ENCODE results near the gene POLR2C. TPM values are rescaled to one million over a fixed set of nuclear protein-coding genes. Genes with fewer than 3 reads are reported as not detected.

Gene POLR2C
- total and polyA plus RNA-seq, 2 of the 13 experiments (the other 11 are each of a cell fraction or from before 2014, with no cell fraction given), result 104 to 216 TPM

DNA sequence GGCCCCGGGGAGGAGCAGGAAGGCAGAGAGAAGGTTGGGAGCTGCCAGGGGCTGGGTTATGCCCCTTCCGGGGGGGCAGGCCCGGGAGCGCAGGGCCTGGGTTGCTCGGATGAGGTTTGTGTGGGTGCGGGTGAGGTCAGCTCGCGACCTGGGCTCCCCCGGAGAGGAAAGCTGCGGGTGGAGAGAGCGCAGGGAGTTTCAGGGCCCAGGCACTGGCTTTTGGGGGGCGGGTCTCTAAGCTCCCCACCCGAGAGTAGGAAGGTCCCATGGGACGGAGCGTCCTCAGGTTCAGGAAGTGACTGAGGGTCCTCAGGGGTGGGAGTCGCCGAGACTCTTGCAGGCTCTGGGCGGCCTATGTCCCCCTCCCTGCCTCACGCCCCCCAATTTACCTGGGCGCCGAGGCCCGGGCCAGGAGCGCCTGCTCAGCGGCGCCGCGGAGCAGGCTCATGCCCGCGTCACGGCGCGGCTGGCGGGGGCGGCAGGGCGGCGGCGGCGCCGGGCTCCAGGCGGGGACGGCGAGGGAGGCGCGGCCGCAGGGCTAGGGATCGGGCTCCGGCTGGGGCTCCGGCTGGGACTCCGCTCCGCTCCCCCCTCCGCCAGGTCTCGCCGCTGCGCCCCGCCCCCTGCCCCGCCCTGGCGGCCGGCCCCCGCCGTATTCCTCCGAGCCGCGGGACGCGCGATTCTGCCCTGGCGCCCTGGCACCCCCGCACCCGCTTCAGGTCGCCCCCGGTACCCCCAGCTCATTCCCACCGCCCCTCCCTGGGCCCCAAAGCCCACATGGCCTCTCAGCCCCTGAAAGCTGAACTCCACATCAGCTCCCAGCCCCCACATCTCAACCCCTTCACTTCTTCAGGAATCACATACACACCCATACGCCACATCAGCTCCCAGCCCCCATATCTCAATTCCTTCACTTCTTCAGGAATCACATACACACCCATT lies 23.7 kb downstream of the POLR2C start, which contains the start of gene DOK4 (continued):
- TF ChIP-seq RFX1 (IDR thresholded peaks at IDR 0.05) (no peak), SMC3 (IDR thresholded peaks at IDR 0.05; ENCODE audit: low read length) (no peak), ZNF557 (CRISPR knock-in tag; IDR thresholded peaks at IDR 0.05) (no peak), SALL1 (CRISPR knock-in tag; IDR thresholded peaks at IDR 0.05) (no peak; the same call in 1 of the 2 replicates), ZFP41 (CRISPR knock-in tag; IDR thresholded peaks at IDR 0.05; ENCODE audit: borderline replicate concordance) (no peak), YY1 (IDR thresholded peaks at IDR 0.05; ENCODE audit: insufficient read depth, insufficient replicate concordance, low read depth, low read length) (peak; percentile 85), ZNF746 (CRISPR knock-in tag; IDR thresholded peaks at IDR 0.05) (0 out of 2 replicates have a peak, but pooled peaks have one; percentile 20), ZNF782 (CRISPR knock-in tag; IDR thresholded peaks at IDR 0.05; ENCODE audit: borderline replicate concordance) (0 out of 2 replicates have a peak, but pooled peaks have one; percentile 31), ZNF383 (CRISPR knock-in tag; IDR thresholded peaks at IDR 0.05; ENCODE audit: borderline replicate concordance) (no peak), ZNF292 (CRISPR knock-in tag; IDR thresholded peaks at IDR 0.05; ENCODE audit: borderline replicate concordance, low read depth) (no peak), ZBTB38 (CRISPR knock-in tag; IDR thresholded peaks at IDR 0.05) (no peak; the same call in 1 of the 2 replicates), FOXK2 (IDR thresholded peaks at IDR 0.05) (no peak), MAZ (IDR thresholded peaks at IDR 0.05; ENCODE audit: borderline replicate concordance, low read depth, low read length) (peak; percentile 39; the same call in 1 of the 2 replicates), MAZ (CRISPR knock-in tag; IDR thresholded peaks at IDR 0.05; ENCODE audit: low read depth) (peak; percentile 64), CHD2 (IDR thresholded peaks at IDR 0.05; ENCODE audit: low read depth, low read length) (0 out of 2 replicates have a peak, but pooled peaks have one; percentile 38), FOXP4 (CRISPR knock-in tag; IDR thresholded peaks at IDR 0.05) (no peak), MXD1 (CRISPR knock-in tag; IDR thresholded peaks at IDR 0.05) (no peak; the same call in 1 of the 2 replicates), RELA (CRISPR knock-in tag; IDR thresholded peaks at IDR 0.05) (no peak), XBP1 (CRISPR knock-in tag; IDR thresholded peaks at IDR 0.05) (no peak), RNF2 (conservative IDR thresholded peaks at IDR 0.05; ENCODE audit: low read depth) (no peak), NFATC3 (CRISPR knock-in tag; IDR thresholded peaks at IDR 0.05) (0 out of 2 replicates have a peak, but pooled peaks have one; percentile 38)
- TF ChIP-seq, protein P1, sequence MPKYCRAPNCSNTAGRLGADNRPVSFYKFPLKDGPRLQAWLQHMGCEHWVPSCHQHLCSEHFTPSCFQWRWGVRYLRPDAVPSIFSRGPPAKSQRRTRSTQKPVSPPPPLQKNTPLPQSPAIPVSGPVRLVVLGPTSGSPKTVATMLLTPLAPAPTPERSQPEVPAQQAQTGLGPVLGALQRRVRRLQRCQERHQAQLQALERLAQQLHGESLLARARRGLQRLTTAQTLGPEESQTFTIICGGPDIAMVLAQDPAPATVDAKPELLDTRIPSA (CRISPR knock-in tag; IDR thresholded peaks at IDR 0.05; ENCODE audit: borderline replicate concordance), result 0 out of 2 replicates have a peak, but pooled peaks have one; percentile 50
- TF ChIP-seq, protein P2, sequence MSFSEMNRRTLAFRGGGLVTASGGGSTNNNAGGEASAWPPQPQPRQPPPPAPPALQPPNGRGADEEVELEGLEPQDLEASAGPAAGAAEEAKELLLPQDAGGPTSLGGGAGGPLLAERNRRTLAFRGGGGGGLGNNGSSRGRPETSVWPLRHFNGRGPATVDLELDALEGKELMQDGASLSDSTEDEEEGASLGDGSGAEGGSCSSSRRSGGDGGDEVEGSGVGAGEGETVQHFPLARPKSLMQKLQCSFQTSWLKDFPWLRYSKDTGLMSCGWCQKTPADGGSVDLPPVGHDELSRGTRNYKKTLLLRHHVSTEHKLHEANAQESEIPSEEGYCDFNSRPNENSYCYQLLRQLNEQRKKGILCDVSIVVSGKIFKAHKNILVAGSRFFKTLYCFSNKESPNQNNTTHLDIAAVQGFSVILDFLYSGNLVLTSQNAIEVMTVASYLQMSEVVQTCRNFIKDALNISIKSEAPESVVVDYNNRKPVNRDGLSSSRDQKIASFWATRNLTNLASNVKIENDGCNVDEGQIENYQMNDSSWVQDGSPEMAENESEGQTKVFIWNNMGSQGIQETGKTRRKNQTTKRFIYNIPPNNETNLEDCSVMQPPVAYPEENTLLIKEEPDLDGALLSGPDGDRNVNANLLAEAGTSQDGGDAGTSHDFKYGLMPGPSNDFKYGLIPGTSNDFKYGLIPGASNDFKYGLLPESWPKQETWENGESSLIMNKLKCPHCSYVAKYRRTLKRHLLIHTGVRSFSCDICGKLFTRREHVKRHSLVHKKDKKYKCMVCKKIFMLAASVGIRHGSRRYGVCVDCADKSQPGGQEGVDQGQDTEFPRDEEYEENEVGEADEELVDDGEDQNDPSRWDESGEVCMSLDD (CRISPR knock-in tag; IDR thresholded peaks at IDR 0.05; ENCODE audit: borderline replicate concordance), result no peak
